Stimulated activated naive CD8-positive, alpha-beta T cell treated with anti-CD3 and anti-CD28 coated beads, Interleukin-15, Interleukin-2, amounts not matched to agents 100 ng/mL and 50 ng/mL, for 24 hours (primary cell): ENCODE data around the gene NDUFB10.
A peak's percentile ranks its signal among the peaks of the same experiment; 100 is the strongest.

Experiments used
- H3K27ac Mint-ChIP-seq: one replicate; pipeline ENCODE4 v1.8.0; 2021; ENCODE audit warnings: mild to moderate bottlenecking, mixed read lengths
- H3K27me3 Mint-ChIP-seq: one replicate; pipeline ENCODE4 v1.8.0; 2021; ENCODE audit warnings: mixed read lengths
- H3K36me3 Mint-ChIP-seq: one replicate; pipeline ENCODE4 v1.8.0; 2021; ENCODE audit warnings: low read depth, mixed read lengths
- H3K4me1 Mint-ChIP-seq: one replicate; pipeline ENCODE4 v1.8.0; 2021; ENCODE audit warnings: low read depth, mixed read lengths
- H3K4me3 Mint-ChIP-seq: one replicate; pipeline ENCODE4 v1.8.0; 2021; ENCODE audit warnings: mild to moderate bottlenecking, mixed read lengths
- H3K9me3 Mint-ChIP-seq: one replicate; pipeline ENCODE4 v1.8.0; 2021; ENCODE audit warnings: mixed read lengths

Gene NDUFB10

DNA sequence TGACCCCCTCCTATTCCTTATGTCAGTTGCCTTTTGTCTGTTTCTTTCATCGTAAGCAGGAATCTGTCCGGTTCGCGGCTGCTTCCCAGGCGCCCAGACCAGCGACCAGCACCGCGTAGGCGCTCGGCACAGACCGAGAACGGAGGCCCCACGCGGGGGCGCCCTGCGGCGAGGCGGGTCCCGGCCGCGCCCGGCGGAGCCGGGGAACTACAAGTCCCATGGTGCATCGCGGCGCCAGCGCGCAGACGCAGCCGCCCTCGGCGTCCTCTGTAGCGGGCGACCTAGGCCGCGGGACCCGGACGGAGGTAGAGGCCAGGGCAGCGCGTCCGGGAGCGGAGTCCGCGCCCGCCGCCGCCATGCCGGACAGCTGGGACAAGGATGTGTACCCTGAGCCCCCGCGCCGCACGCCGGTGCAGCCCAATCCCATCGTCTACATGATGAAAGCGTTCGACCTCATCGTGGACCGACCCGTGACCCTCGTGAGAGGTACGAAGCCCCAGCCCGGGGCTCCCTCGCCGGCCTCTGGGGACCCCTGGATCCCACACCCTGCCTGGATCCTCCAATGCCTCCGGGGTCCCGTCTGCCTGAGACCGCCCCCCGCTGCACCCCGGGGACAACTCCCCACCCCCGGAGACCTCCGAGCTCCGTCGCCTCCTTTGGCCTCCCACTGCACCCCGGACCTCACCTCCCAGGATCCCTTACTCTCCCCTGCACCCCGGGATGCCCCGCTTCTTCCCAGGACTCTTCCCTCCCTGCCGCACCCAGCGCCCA is at the start of gene NDUFB10:
NDUFB10 (plus strand) TSS at position 270 of the 771 bp plus-strand sequence; CDS start at position 357, 87 bp downstream.
- peaks cover 43% of the 10 kb centered on the region for H3K4me1 Mint-ChIP-seq
- no peaks in the 10 kb centered on the region for H3K9me3 Mint-ChIP-seq
- peaks cover 37% of the 10 kb centered on the region for H3K36me3 Mint-ChIP-seq
- H3K27ac Mint-ChIP-seq: peak within 1 kb of the TSS; percentile 91
- peak within 1 kb of the TSS; percentile 98 for H3K4me3 Mint-ChIP-seq
- H3K27me3 Mint-ChIP-seq: no peaks in the 10 kb centered on the region

DNA sequence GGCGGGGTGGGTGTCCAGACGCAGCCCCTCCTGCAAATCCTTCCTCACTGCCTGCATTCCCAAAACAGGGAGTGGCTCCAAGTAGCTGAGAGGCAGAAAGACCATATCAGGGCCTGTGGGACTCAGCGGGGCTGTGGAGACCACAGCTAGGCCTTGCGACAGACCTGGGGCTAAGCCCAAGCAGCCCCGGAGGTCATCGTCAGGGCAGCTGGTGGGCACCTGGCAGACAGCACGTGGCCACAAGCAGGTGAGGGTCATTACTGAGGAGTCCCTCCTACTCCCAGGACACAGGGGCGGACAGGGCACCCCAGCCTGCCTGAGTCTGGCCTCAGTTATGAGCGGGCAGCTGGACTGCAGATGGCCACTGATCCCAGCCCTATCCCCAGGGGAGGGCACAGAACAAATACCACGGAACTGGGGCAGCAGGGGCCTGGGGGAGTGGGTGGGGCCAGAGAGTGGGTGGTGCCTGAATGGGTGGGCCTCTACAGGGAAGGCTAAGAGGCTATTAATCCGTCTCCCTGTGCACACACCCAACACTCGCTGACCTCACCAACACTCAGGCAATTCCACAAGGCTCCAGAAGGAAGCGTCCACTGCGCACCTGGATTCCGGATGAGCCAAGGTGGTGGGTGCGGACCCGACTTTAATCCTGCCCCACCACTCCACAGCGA is 49.6 kb upstream of the NDUFB10 start:
- Mint-ChIP-seq H3K27me3 (peaks cover 6% of the 10 kb centered on the region), H3K36me3 (no peaks in the 10 kb centered on the region), H3K9me3 (no peaks in the 10 kb centered on the region), H3K4me1 (no peaks in the 10 kb centered on the region), H3K4me3 (no peak overlapping the region), H3K27ac (no peak overlapping the region)

DNA sequence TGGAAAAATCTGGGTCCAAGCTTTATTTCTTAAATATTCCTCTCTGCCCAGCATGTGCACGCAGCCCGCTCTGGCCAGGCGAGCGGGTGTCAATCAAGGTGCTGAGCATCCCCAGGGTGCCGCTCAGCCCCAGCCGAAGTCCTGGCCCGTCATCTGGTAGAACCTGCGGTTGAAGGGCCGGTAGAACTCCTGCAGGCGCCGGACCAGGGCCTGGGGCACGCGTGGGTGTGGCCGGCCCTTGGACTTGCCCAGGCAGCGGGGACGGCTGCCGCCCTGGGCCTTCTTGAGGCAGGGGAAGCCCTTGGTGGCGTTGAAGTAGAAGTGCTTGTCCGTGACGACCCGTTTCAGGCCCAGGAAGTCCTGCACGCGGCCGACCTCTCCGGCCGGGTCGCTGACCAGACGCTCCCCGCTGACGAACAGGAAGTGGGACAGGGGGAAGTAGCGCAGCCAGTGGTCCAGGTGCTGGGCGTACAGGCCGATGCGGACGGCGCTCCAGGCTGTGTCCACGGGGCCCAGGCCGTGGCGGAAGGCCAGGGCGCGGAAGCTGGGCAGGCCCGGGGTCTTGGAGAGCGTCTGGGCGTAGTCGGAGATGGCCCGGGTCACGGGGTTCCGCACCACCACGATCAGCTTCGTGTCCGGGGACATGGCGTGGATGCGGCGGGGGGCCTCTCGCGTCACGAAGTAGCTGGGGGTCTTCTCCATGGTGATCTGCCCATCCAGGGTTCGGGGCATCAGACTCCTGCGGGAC is 47.7 kb upstream of the NDUFB10 start:
- Mint-ChIP-seq H3K36me3 (no peaks in the 10 kb centered on the region), H3K4me1 (no peaks in the 10 kb centered on the region), H3K27me3 (peaks cover 23% of the 10 kb centered on the region), H3K27ac (no peak overlapping the region), H3K4me3 (no peak overlapping the region), H3K9me3 (no peaks in the 10 kb centered on the region)

DNA sequence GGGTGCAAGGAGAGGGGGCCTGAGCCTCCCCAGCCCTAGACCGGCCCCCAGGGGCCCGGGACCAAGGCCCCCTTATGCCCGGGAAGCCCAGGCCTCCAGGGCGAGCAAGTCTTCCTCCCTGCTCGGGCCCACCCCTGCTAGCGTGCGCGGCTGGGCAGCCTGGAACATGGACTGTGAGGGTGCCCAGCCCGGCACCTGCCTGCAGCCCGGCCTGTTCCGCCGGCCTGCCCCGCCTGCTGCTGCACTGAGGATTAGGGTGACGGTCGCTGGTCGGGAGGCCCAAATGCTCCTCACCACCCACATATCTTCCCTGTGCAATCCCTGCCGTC is 47.2 kb upstream of the NDUFB10 start:
- Mint-ChIP-seq H3K36me3 (no peaks in the 10 kb centered on the region), H3K9me3 (no peaks in the 10 kb centered on the region), H3K4me1 (no peaks in the 10 kb centered on the region), H3K4me3 (no peak overlapping the region), H3K27ac (peak overlapping the region; percentile 18), H3K27me3 (peaks cover 27% of the 10 kb centered on the region)

DNA sequence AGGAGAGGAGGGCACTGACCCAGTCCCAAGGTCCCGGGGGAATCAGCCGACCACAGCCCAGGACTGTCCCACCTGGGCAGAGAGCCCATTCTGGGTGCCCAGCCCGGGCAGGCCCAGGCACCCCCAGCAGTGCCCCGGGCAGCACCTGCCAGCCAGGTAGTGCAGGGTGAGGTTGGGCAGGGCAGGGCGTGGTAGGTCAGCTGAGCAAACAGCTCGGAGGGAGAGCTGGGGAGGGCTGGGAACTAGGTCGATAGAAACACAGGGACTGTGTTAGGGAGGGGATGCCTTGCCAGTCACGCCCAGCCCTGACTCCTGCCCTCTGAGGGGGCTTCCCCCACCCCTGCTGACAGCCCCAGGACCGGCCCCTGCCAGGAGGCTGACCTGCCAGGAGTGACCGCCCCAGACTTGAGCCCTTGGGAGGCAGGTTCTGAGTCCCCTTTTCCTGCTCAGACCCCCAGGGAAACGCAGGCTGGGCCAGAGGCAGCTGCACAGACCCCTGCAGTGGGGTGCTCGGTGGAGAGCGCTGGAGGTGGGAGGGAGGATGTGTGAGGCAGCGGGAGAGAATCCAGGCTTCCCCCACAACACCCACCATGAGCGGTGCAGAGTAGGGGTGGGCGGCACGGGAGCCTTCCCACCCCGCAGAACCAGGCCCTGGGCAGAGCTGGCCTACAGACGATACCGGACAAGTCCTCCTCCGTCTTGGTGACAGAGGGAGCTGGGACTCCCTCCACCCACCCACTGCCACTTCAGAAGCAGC is 45.8 kb upstream of the NDUFB10 start:
- peaks cover 26% of the 10 kb centered on the region for H3K27me3 Mint-ChIP-seq
- no peak overlapping the region for H3K4me3 Mint-ChIP-seq
- no peaks in the 10 kb centered on the region for H3K9me3 Mint-ChIP-seq
- H3K36me3 Mint-ChIP-seq: no peaks in the 10 kb centered on the region
- no peak overlapping the region for H3K27ac Mint-ChIP-seq
- no peaks in the 10 kb centered on the region for H3K4me1 Mint-ChIP-seq

DNA sequence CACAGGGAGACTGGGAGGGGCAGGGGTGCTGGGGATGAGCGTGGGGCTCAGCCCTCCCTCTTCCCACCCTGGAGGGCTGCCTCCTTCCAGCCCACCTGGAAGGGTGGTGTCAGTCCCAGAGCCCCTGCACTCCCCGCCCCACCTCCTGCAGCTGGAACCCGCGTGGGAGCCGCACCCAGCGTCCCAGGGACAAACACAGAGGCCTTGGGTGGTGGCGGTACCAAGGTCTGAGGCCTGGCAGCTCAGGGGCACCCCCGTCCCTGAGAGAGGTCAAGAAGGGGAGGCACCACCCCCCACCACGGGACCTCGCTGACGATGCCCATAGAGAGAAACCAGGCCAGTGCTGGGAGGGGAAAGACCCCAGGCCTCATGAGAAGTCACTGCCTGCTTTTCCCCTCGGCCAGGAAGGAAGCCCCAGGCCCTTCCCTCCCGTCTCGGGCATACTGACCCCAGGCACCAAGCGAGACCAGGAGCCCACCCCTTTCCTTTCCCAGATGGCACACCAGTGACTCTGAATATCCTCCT is 45.2 kb upstream of the NDUFB10 start:
- H3K27ac Mint-ChIP-seq: no peak overlapping the region
- H3K4me1 Mint-ChIP-seq: no peaks in the 10 kb centered on the region
- peaks cover 26% of the 10 kb centered on the region for H3K27me3 Mint-ChIP-seq
- H3K9me3 Mint-ChIP-seq: no peaks in the 10 kb centered on the region
- no peaks in the 10 kb centered on the region for H3K36me3 Mint-ChIP-seq
- no peak overlapping the region for H3K4me3 Mint-ChIP-seq

DNA sequence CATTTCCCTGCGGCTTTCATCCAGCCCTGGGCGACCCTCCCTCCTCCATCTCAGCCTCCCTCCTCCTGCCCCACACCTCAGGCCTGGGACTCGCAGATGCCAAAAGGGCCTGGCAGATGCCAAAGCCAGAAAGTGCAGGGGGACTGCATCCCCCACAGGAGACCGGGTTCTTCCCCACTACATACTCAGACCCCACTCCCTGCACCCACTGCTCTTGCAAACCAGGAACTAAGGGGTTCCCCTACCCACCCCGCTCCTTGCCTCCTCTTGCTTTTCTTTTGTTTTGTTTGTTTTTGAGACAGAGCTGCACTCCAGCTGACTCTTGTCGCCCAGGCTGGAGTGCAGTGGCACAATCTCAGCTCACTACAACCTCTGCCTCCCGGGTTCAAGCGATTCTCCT is 44.4 kb upstream of the NDUFB10 start:
- Mint-ChIP-seq H3K27ac (no peak overlapping the region), H3K4me3 (no peak overlapping the region), H3K36me3 (no peaks in the 10 kb centered on the region), H3K27me3 (peaks cover 29% of the 10 kb centered on the region), H3K4me1 (no peaks in the 10 kb centered on the region), H3K9me3 (no peaks in the 10 kb centered on the region)

DNA sequence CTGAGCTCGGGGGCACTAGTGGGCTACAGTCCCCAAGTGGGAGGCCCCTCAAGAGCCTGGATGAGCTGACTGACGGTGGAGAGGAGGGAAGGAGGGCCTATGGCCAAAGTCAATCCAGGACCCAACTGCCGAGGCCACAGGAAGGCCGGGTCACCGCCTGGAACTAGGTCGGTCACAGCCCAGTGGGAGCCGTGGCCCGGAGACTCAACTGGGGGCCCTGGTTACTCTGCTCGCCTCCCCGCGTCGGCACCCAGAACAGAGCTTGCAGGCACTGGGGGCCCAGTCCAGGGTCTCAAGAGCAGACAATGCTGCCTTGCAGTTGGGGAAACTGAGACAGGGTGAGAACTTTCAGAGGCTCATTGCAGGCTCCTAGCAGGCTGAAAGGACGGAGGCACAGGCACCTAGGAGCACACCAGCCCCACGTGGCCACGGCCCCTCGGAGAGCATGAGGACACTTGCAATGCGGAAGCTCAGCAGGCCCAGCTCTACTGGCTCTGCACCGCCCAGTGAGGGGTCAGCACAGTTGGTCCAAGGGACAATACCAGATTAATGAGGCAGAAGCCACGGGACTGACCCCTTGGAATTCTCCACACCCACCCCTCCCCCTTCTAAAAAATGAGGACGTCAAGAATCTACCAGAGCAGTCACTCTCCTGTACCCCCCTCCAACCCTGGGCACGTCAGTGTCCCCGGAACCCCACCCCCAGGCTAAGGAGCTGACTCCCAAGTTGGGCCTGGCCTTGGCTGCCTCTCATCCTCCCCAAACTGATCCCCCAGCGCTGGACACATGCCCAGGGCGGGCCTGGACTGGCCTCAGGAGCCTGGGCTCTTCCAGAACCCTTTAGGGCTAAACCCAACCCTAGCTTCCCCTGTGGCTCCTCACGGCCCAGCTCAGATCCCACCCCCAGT is 43.4 kb upstream of the NDUFB10 start:
- no peak overlapping the region for H3K4me3 Mint-ChIP-seq
- H3K4me1 Mint-ChIP-seq: no peaks in the 10 kb centered on the region
- H3K36me3 Mint-ChIP-seq: no peaks in the 10 kb centered on the region
- H3K27ac Mint-ChIP-seq: no peak overlapping the region
- H3K27me3 Mint-ChIP-seq: peaks cover 37% of the 10 kb centered on the region
- no peaks in the 10 kb centered on the region for H3K9me3 Mint-ChIP-seq

DNA sequence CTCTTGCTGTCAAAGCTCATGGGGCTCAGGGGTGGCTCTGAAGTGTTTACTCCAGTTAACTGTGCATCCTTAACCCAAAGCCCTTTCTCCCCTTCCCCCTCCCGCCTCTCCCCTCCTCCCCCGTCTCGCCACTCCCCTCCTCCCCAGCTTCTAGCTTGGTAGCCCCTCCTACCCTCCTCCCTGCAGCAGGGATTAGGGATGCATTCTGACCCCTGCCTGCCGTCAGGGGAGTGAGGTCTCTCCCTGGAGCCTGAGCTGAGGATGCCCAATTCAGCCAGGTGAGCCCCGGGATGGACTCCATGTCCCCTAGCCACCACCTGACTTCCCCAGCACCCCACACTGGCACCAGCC is 42.7 kb upstream of the NDUFB10 start:
- Mint-ChIP-seq H3K36me3 (no peaks in the 10 kb centered on the region), H3K4me3 (no peak overlapping the region), H3K27me3 (peaks cover 44% of the 10 kb centered on the region), H3K9me3 (no peaks in the 10 kb centered on the region), H3K4me1 (no peaks in the 10 kb centered on the region), H3K27ac (no peak overlapping the region)

DNA sequence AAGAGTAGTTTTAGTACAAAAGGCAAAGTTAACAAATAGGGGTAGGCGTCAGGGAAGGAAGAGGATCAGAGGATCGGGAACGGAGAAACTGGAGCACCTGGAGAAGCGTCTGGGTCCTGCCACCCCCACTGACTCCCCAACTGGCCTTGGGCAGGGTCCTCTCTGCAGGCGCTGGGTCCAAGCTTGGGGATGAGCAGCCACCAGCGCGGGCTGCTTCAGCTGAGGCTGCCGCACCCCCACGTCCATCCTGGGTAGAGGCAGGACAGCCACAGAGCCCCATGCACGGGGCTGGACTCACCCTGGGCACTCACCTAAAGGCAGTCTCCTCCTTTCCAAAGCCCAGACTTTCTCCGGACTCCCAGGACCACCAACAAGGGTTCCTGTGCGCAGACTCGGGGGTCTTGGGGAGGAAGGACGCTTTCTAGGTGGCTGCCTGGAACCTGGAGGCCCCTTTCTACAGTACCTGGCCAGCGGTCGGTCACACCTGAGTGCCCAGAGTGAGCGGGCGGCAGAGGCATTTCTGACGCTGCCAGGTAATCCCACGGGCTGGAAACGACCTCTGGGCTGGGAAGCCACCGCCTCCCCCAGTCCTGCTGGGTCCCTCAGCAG is 42.2 kb upstream of the NDUFB10 start:
- Mint-ChIP-seq H3K27me3 (peaks cover 44% of the 10 kb centered on the region), H3K36me3 (no peaks in the 10 kb centered on the region), H3K27ac (no peak overlapping the region), H3K4me3 (no peak overlapping the region), H3K4me1 (no peaks in the 10 kb centered on the region), H3K9me3 (no peaks in the 10 kb centered on the region)

DNA sequence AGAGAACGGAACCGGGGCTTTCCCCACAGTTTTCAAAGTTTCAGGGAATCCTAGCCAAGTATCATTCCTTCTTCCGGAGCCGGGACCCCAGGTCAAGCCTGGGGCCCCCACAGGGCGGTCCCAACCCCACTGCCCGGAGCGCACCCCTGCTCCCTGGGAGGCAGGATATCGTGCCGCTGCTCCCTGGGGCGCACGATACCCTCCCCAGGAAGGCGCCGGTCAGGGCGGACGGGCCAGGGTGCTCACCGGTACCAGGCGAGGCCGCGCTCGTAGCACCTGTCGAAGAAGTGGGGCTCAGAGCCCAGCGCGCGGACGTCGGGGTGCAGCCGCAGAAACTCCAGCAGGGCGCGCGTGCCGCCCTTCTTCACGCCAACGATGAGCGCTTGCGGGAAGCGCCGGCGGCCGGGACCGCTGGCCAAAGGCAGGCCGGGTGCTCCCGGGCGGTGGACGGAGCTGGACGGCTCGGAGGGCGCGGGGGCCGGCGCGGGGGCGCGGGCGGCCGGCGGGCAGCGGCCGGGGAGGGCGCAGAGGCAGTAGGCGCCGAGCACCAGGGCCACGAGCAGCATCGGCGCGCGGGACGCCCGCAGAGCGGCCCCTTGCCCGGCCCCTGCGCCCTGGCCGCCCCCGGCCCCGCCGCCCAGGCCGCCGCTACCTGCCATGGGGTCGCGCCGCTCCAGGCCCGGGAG is 41.5 kb upstream of the NDUFB10 start:
- H3K4me1 Mint-ChIP-seq: no peaks in the 10 kb centered on the region

DNA sequence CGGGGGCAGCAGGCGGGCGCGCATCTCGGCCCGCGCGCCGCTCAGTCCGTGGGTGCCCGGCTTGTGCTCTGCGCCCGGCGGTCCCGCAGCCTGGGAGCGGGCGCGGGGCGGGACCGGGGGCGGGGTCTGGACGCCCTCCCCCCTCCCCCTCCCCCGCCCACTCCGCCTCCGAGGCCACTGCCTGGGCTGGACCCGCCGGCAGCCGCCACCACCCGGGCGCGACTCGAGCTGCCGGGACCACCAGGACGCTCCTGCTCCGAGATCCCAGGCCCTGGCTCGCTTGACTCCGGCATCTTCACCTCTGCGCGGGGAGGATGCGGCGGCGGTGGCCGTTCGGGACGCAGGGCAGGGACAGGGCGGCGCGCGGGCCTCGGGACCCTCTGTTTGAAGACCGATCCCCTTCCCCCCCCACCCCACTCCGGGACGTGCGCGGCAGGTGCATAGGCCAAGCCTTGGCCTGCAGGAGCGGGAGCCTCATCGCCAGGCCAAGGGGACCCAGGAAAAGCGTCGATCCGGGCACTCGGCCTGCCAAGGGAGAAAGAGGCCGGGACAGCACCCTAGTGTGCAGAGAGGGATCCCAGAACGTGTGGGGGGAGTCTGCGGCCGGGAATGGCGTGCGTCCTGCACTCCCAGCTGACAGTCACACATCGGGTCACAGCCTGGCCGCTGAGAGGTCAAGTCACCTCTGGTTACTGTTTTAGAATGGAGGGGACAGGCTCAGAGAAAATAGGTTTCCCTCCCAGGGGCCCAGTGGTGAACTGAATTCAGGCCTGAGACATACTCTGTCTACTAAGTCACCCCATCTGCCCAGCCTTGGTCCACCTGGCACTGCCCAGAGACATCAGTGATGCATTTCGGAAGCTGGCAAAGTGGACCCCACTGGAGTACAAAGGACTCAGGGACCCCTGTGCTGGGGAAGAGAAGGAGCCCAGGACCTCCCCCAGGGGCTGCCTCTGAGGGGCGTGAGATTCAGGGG is 40.7 kb upstream of the NDUFB10 start, which contains the start of gene HS3ST6:
HS3ST6 (minus strand) TSS at position 65 of the 976 bp plus-strand sequence. CDS start 92 bp downstream, outside the sequence.
- no peaks in the 10 kb centered on the region for H3K9me3 Mint-ChIP-seq
- H3K4me3 Mint-ChIP-seq: no peak within 1 kb of the TSS
- H3K27ac Mint-ChIP-seq: no peak within 1 kb of the TSS
- H3K27me3 Mint-ChIP-seq: peaks cover 58% of the 10 kb centered on the region
- H3K36me3 Mint-ChIP-seq: no peaks in the 10 kb centered on the region
- no peaks in the 10 kb centered on the region for H3K4me1 Mint-ChIP-seq

More for the DNA sequence above, 41.5 kb upstream of the NDUFB10 start:
- H3K9me3 Mint-ChIP-seq: no peaks in the 10 kb centered on the region
- no peak overlapping the region for H3K4me3 Mint-ChIP-seq
- no peaks in the 10 kb centered on the region for H3K36me3 Mint-ChIP-seq
- peaks cover 50% of the 10 kb centered on the region for H3K27me3 Mint-ChIP-seq
- H3K27ac Mint-ChIP-seq: no peak overlapping the region
